H54 (cell line): ENCODE results near the gene PTPN20.

ENCODE experiments used
- DNase-seq: peaks from one replicate; pipeline ENCODE4 v3.0.0; 2011; ENCODE audit warnings: low spot score, mixed read lengths; ENCODE audit not compliant: insufficient read length
- FAIRE-seq: peaks from 3 replicates; lab custom pipeline; 2011; peaks lifted over from hg19 to GRCh38; lab: Jason Lieb, UNC
- POLR2A ChIP-seq: IDR thresholded peaks from 2 replicates; pipeline ENCODE4 v1.6.1; 2011; ENCODE audit warnings: low read depth, mild to moderate bottlenecking, low read length

Gene PTPN20

GRCh38 chr10:47033081-47033480 is 121.9 kb downstream of the PTPN20 start:
- no peak for TF ChIP-seq POLR2A
- no peak for FAIRE-seq
- no peak for DNase-seq

- DNase-seq, result no peak
- no peak for TF ChIP-seq POLR2A
- no peak for FAIRE-seq
Measured at GRCh38 chr10:47033541-47034270, 122.5 kb downstream of the PTPN20 start.

- no peak for TF ChIP-seq POLR2A
- no peak for DNase-seq
- no peak for FAIRE-seq
Measured at GRCh38 chr10:47034441-47035051, 123.3 kb downstream of the PTPN20 start.

- FAIRE-seq (no peak), DNase-seq (no peak)
- TF ChIP-seq POLR2A, result no peak
Measured at GRCh38 chr10:47035171-47035818, 124.1 kb downstream of the PTPN20 start.

GRCh38 chr10:47035819-47036337 is 124.7 kb downstream of the PTPN20 start:
- FAIRE-seq (no peak), DNase-seq (no peak)
- TF ChIP-seq POLR2A, result no peak

GRCh38 chr10:47036771-47037170 is 125.5 kb downstream of the PTPN20 start:
- FAIRE-seq (no peak), DNase-seq (no peak)
- no peak for TF ChIP-seq POLR2A

- TF ChIP-seq POLR2A, result no peak
- no peak for DNase-seq
- no peak for FAIRE-seq
Measured at GRCh38 chr10:47037654-47038425, 126.6 kb downstream of the PTPN20 start.

- DNase-seq (no peak), FAIRE-seq (no peak)
- no peak for TF ChIP-seq POLR2A
Measured at GRCh38 chr10:47038881-47039561, 127.8 kb downstream of the PTPN20 start.

GRCh38 chr10:47039562-47039913 is 128.3 kb downstream of the PTPN20 start:
- no peak for TF ChIP-seq POLR2A
- no peak for DNase-seq
- FAIRE-seq, result no peak

GRCh38 chr10:47040041-47040491 is 128.8 kb downstream of the PTPN20 start:
- FAIRE-seq (no peak), DNase-seq (no peak)
- TF ChIP-seq POLR2A, result no peak

GRCh38 chr10:47040681-47041080 is 129.5 kb downstream of the PTPN20 start:
- TF ChIP-seq POLR2A, result no peak
- no peak for FAIRE-seq
- no peak for DNase-seq

- no peak for TF ChIP-seq POLR2A
- FAIRE-seq (no peak), DNase-seq (no peak)
Measured at GRCh38 chr10:47041396-47042198, 130.4 kb downstream of the PTPN20 start.
